Right cardiac atrium (tissue), 5 donors: Measurements from ENCODE around the gene PARP6. TPM values are rescaled to one million over a fixed set of nuclear protein-coding genes. Genes with fewer than 3 reads are reported as not detected.
"Not testable (repeated sequence)": the region's sequence is repeated elsewhere in the genome, so short reads cannot be mapped to it uniquely, and the experiment has no call there.

Source experiments
- ATAC-seq, 2 donors: fragments of 200-7000 bp; cut with Tn5 transposase; one replicate each; pipeline versions ENCODE4 v1.8.0 to v1.9.1; 2020; ENCODE audit warnings: moderate library complexity in 2 of 2, mild to moderate bottlenecking in 1 of 2
- DNase-seq, 3 donors: peaks; one replicate each; pipeline ENCODE4 v3.0.0-alpha.2; 2020
- H3K27ac ChIP-seq: one replicate; pipeline ENCODE4 v1.5.1; 2013; ENCODE audit warnings: mild to moderate bottlenecking, low read length, control low read depth, moderate library complexity
- H3K27me3 ChIP-seq: one replicate; pipeline ENCODE4 v1.6.1; 2013; ENCODE audit not compliant: control insufficient read depth, insufficient read depth
- H3K4me1 ChIP-seq: one replicate; pipeline ENCODE4 v1.6.1; 2013; ENCODE audit warnings: low read length; ENCODE audit not compliant: control insufficient read depth, insufficient read depth
- H3K4me3 ChIP-seq: one replicate; pipeline ENCODE4 v1.5.1; 2013; ENCODE audit warnings: low read length, control low read depth
- H3K9me3 ChIP-seq: one replicate; pipeline ENCODE4 v1.6.1; 2013; ENCODE audit warnings: low read length; ENCODE audit not compliant: control insufficient read depth
- WGBS: extraction: QIAGEN DNeasy Blood & Tissue Kit; methylation state at CpG from one replicate; pipeline ENCODE4 v1.1.7; 2013; 5-methylcytosine and 5-hydroxymethylcytosine counted together
- intact Hi-C, 4 donors: fragments of 100-400 bp; cut with DNase I; formaldehyde crosslinking; loops; one replicate each; pipeline versions ENCODE4 v1.11.0 to v1.14.0; 2022 to 2023
- polyA plus RNA-seq: library from polyadenylated mRNA; stranded (reverse); fragments of 200-250 nt; gene quantifications from one replicate; pipeline ENCODE4 v1.2.3, GENCODE V29; 2013
- total RNA-seq, 4 donors: library from RNA; stranded (reverse); fragmentation: NEBNext Ultra II Directional; extraction: Animal tissue kit (Norgen Biotek cat#: 25700); gene quantifications; one replicate each; pipeline ENCODE4 v1.2.1, GENCODE V29; 2021
- donor health status: healthy with polysubstance abuse.
- donor health status: DM: no; HTN: yes; CAD: no.
- donor health status: DM: no; HTN: no; CAD: no.
- donor health status: DM: no; HTN: yes; CAD: no; lungs with severe emphysema.
- donor health status: DM: yes; HTN: yes; CAD: no.

Gene PARP6
- total and polyA plus RNA-seq, 5 donors, result 34.5 to 53.6 (median 43.7) TPM

GRCh38 chr15:72276326-72276700 is 4.0 kb upstream of the PARP6 start:
- no peaks in the 10 kb centered on the region for H3K27me3 ChIP-seq
- H3K27ac ChIP-seq, result no peak overlapping the region
- intact Hi-C loops, result loop anchor here in 1 of 4 donors (10.0 kb wide), 1 partner anchor 72 kb away; no protein-coding TSS in a partner anchor
- no peak for ATAC-seq
- no peak for DNase-seq
- H3K4me1 ChIP-seq, result peaks cover 2% of the 10 kb centered on the region
- no peak overlapping the region for H3K4me3 ChIP-seq
- no peaks in the 10 kb centered on the region for H3K9me3 ChIP-seq

- not testable (repeated sequence) for H3K27ac ChIP-seq, ATAC-seq, H3K9me3 ChIP-seq, H3K27me3 ChIP-seq, H3K4me1 ChIP-seq, DNase-seq, H3K4me3 ChIP-seq
- intact Hi-C loops, result loop anchor here in 1 of 4 donors (10.0 kb wide), 1 partner anchor 71 kb away; no protein-coding TSS in a partner anchor
These were observed 3.4 kb upstream of the PARP6 start for GRCh38 chr15:72275635-72276325.

GRCh38 chr15:72272997-72273352 is 621 bp upstream of the PARP6 start:
- H3K9me3 ChIP-seq, result no peaks in the 10 kb centered on the region
- peak overlapping the region; percentile 30 for H3K4me3 ChIP-seq
- intact Hi-C loops, result loop anchor here in 2 of 4 donors (5.0 to 10.0 kb wide), 3 partner anchors 41 to 76 kb away; partner anchors contain the start of genes GRAMD2A (in 1 of the 2) and PKM (in 1 of the 2)
- no peaks in the 10 kb centered on the region for H3K27me3 ChIP-seq
- H3K27ac ChIP-seq, result peak overlapping the region; percentile 13
- no peak for DNase-seq
- no peaks in the 10 kb centered on the region for H3K4me1 ChIP-seq
- 42% methylated on average over 10 of the region's 10 CpGs for WGBS
- no peak for ATAC-seq

- no peaks in the 10 kb centered on the region for H3K27me3 ChIP-seq
- peak; percentile 0 to 4 for ATAC-seq
- no peaks in the 10 kb centered on the region for H3K9me3 ChIP-seq
- WGBS, result 5% methylated on average over 13 of the region's 13 CpGs
- peak overlapping the region; percentile 65 for H3K4me3 ChIP-seq
- no peaks in the 10 kb centered on the region for H3K4me1 ChIP-seq
- no peak for DNase-seq
- H3K27ac ChIP-seq, result peak overlapping the region; percentile 78
- intact Hi-C loops, result loop anchor here in 2 of 4 donors (5.0 to 10.0 kb wide), 3 partner anchors 40 to 75 kb away; partner anchors contain the start of genes GRAMD2A (in 1 of the 2) and PKM (in 1 of the 2)
These were observed 500 bp downstream of the PARP6 start for GRCh38 chr15:72271895-72272212.

- Histone ChIP-seq H3K9me3 (no peaks in the 10 kb centered on the region), H3K4me3 (no peak overlapping the region), H3K4me1 (no peaks in the 10 kb centered on the region), H3K27me3 (no peaks in the 10 kb centered on the region), H3K27ac (no peak overlapping the region)
- WGBS, result 80% methylated on average over 4 of the region's 4 CpGs
- intact Hi-C loops, result loop anchor here in 2 of 4 donors (5.0 to 10.0 kb wide), 3 partner anchors 39 to 74 kb away; partner anchors contain the start of genes GRAMD2A (in 1 of the 2) and PKM (in 1 of the 2)
- no peak for ATAC-seq
- no peak for DNase-seq
These were observed 1.1 kb downstream of the PARP6 start for GRCh38 chr15:72271221-72271620.

- intact Hi-C loops, result loop anchor here in 2 of 4 donors (5.0 to 10.0 kb wide), 3 partner anchors 37 to 72 kb away; partner anchors contain the start of genes GRAMD2A (in 1 of the 2) and PKM (in 1 of the 2)
- ATAC-seq, result no peak
- Histone ChIP-seq H3K9me3 (no peaks in the 10 kb centered on the region), H3K4me1 (no peaks in the 10 kb centered on the region), H3K27ac (no peak overlapping the region), H3K27me3 (no peaks in the 10 kb centered on the region), H3K4me3 (no peak overlapping the region)
- WGBS, result 93% methylated on average over 4 of the region's 4 CpGs
- no peak for DNase-seq
These were observed 2.6 kb downstream of the PARP6 start for GRCh38 chr15:72269739-72270138.

- no peaks in the 10 kb centered on the region for H3K27me3 ChIP-seq
- H3K4me3 ChIP-seq, result no peak overlapping the region
- no peak for DNase-seq
- ATAC-seq, result no peak
- H3K4me1 ChIP-seq, result no peaks in the 10 kb centered on the region
- H3K9me3 ChIP-seq, result no peaks in the 10 kb centered on the region
- intact Hi-C loops, result no loop called here
- WGBS, result 93% methylated on average over 5 of the region's 5 CpGs
- no peak overlapping the region for H3K27ac ChIP-seq
These were observed 7.3 kb downstream of the PARP6 start for GRCh38 chr15:72265031-72265430.

- H3K9me3 ChIP-seq, result no peaks in the 10 kb centered on the region
- WGBS, result 97% methylated on average over 10 of the region's 10 CpGs
- no peak overlapping the region for H3K27ac ChIP-seq
- H3K4me1 ChIP-seq, result no peaks in the 10 kb centered on the region
- ATAC-seq (no peak), DNase-seq (no peak)
- no peaks in the 10 kb centered on the region for H3K27me3 ChIP-seq
- H3K4me3 ChIP-seq, result no peak overlapping the region
- intact Hi-C loops, result no loop called here
These were observed 19.6 kb downstream of the PARP6 start for GRCh38 chr15:72252663-72253299.

- 81% methylated on average over 3 of the region's 3 CpGs for WGBS
- ATAC-seq, result no peak
- intact Hi-C loops, result no loop called here
- H3K4me3 ChIP-seq, result no peak overlapping the region
- no peaks in the 10 kb centered on the region for H3K27me3 ChIP-seq
- H3K9me3 ChIP-seq, result no peaks in the 10 kb centered on the region
- no peaks in the 10 kb centered on the region for H3K4me1 ChIP-seq
- no peak overlapping the region for H3K27ac ChIP-seq
- DNase-seq, result no peak
These were observed 23.1 kb downstream of the PARP6 start for GRCh38 chr15:72249142-72249810.

GRCh38 chr15:72248514-72248913 is 23.8 kb downstream of the PARP6 start:
- DNase-seq, result no peak
- ATAC-seq, result no peak
- Histone ChIP-seq H3K27me3 (no peaks in the 10 kb centered on the region), H3K4me3 (no peak overlapping the region), H3K9me3 (no peaks in the 10 kb centered on the region), H3K27ac (no peak overlapping the region), H3K4me1 (no peaks in the 10 kb centered on the region)
- 97% methylated on average over 1 of the region's 1 CpG for WGBS
- intact Hi-C loops, result no loop called here

GRCh38 chr15:72242775-72243370 is 29.5 kb downstream of the PARP6 start:
- DNase-seq (no peak), ATAC-seq (no peak)
- 40% methylated on average over 2 of the region's 2 CpGs for WGBS
- H3K27ac ChIP-seq, result no peak overlapping the region
- intact Hi-C loops, result no loop called here
- H3K9me3 ChIP-seq, result no peaks in the 10 kb centered on the region
- H3K27me3 ChIP-seq, result no peaks in the 10 kb centered on the region
- H3K4me3 ChIP-seq, result no peak overlapping the region
- H3K4me1 ChIP-seq, result no peaks in the 10 kb centered on the region
